ENCODE measurements around the gene ENTPD2.

- TF ChIP-seq CTCF (conservative IDR thresholded peaks at IDR 0.05; ENCODE audit: low read depth in 2 of 2) (no peak), POLR2AphosphoS5 (IDR thresholded peaks at IDR 0.05; ENCODE audit: low read depth) (no peak), EZH2 (IDR thresholded peaks at IDR 0.05; ENCODE audit: low read depth, unreplicated experiment) (no peak)
These were observed 42.7 kb downstream of the ENTPD2 start for GRCh38 chr9:137011156-137011555.
